Adrenal gland (tissue), 5 donors: Measurements from ENCODE around the gene SPATA16.

ENCODE experiments used
- POLR2A ChIP-seq, 2 donors: fragments of 450-650 bp; IDR thresholded peaks; one replicate each; pipeline ENCODE4 v1.6.1; 2017; ENCODE audit warnings: antibody characterized with exemption in 2 of 2, mild to moderate bottlenecking in 2 of 2, moderate library complexity in 1 of 2
- TF ChIP-seq, protein P1 (sequence below), 6 experiments: fragments of 450-650 bp in 4 of 6; fragments of 200-600 bp in 2 of 6; sonication (generic) in 1 of 6; IDR thresholded peaks; 1 replicate in 5 of 6; 2 replicates in 1 of 6; pipeline versions ENCODE4 v1.5.1 to v1.8.0; 2016 to 2021; ENCODE audit warnings: antibody characterized with exemption in 6 of 6, mild to moderate bottlenecking in 2 of 6, moderate library complexity in 1 of 6
- donor health status: DM: no; HTN: no; CAD: no.

DNA sequence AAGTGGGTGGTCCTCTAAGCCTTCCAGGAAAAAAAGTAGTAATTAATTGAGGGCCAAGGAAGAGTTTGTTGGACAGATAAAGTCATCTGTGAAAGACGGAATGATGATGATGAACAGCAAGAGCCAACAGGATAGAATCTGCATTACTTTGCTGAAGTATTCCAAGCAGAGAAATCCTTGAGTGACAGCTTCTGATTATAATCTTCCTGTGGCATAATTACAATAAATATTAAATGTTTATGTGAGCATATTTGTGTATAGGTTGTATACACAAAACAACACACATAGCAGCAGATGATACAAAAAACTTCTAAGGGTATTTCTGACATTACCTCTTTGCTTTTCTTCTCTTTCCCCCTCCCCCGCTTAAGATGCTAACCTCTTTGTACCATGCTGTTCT, 147.6 kb downstream of the SPATA16 start:
- TF ChIP-seq, protein P1, sequence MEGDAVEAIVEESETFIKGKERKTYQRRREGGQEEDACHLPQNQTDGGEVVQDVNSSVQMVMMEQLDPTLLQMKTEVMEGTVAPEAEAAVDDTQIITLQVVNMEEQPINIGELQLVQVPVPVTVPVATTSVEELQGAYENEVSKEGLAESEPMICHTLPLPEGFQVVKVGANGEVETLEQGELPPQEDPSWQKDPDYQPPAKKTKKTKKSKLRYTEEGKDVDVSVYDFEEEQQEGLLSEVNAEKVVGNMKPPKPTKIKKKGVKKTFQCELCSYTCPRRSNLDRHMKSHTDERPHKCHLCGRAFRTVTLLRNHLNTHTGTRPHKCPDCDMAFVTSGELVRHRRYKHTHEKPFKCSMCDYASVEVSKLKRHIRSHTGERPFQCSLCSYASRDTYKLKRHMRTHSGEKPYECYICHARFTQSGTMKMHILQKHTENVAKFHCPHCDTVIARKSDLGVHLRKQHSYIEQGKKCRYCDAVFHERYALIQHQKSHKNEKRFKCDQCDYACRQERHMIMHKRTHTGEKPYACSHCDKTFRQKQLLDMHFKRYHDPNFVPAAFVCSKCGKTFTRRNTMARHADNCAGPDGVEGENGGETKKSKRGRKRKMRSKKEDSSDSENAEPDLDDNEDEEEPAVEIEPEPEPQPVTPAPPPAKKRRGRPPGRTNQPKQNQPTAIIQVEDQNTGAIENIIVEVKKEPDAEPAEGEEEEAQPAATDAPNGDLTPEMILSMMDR (IDR thresholded peaks at IDR 0.05): no peak
- no peak for TF ChIP-seq POLR2A (IDR thresholded peaks at IDR 0.05)
